Esophagus squamous epithelium (tissue), 4 donors: ENCODE measurements around the gene SOAT2.

Experiments
- CTCF ChIP-seq, 6 experiments: fragments of 450-650 bp in 4 of 6; fragments of 200-600 bp in 2 of 6; sonication (generic) in 2 of 6; IDR thresholded peaks; one replicate each; pipeline ENCODE4 v1.5.1; 2016 to 2019; ENCODE audit warnings: antibody characterized with exemption in 6 of 6, mild to moderate bottlenecking in 4 of 6, moderate library complexity in 4 of 6
- POLR2A ChIP-seq, 4 donors: fragments of 450-650 bp; IDR thresholded peaks; one replicate each; pipeline ENCODE4 v1.6.1; 2017; ENCODE audit warnings: antibody characterized with exemption in 4 of 4, mild to moderate bottlenecking in 4 of 4, moderate library complexity in 3 of 4

- TF ChIP-seq CTCF (IDR thresholded peaks at IDR 0.05) = peak in 5 of 6 experiments; percentile 3 to 46 (median 24)
- TF ChIP-seq POLR2A (IDR thresholded peaks at IDR 0.05) = peak in 1 of 4 donors; percentile 38
These were observed 5.5 kb upstream of the SOAT2 start, which contains the start of gene IGFBP6 for GRCh38 chr12:53097564-53098353.
